Thyroid gland (tissue), 4 donors: ENCODE measurements around the gene HAAO. TPM values are rescaled to one million over a fixed set of nuclear protein-coding genes. Genes with fewer than 3 reads are reported as not detected.

Source experiments
- DNase-seq, 2 donors: peaks; one replicate each; pipeline ENCODE4 v3.0.0-alpha.2; 2019
- H3K27ac ChIP-seq, 3 donors: fragments of 200-600 bp; sonication (generic); 1 replicate in 2 of 3; 2 replicates in 1 of 3; pipeline ENCODE4 v1.5.1; 2016 to 2019; ENCODE audit warnings: mild to moderate bottlenecking in 1 of 3, moderate library complexity in 1 of 3
- H3K27me3 ChIP-seq: fragments of 200-600 bp; sonication (generic); one replicate; pipeline ENCODE4 v1.5.1; 2019
- H3K36me3 ChIP-seq, 2 donors: fragments of 200-600 bp; sonication (generic); one replicate each; pipeline ENCODE4 v1.5.1; 2016 to 2019
- H3K4me1 ChIP-seq, 2 donors: fragments of 200-600 bp; sonication (generic); one replicate each; pipeline ENCODE4 v1.5.1; 2017 to 2019
- H3K4me3 ChIP-seq, 3 donors: fragments of 200-600 bp; sonication (generic); replicated peaks in 1 of 3; 1 replicate in 2 of 3; 2 replicates in 1 of 3; pipeline ENCODE4 v1.5.1; 2016; ENCODE audit warnings: mild to moderate bottlenecking in 1 of 3
- H3K9me3 ChIP-seq: fragments of 200-600 bp; sonication (generic); one replicate; pipeline ENCODE4 v1.5.1; 2017
- POLR2A ChIP-seq, 2 donors: fragments of 450-650 bp; IDR thresholded peaks; one replicate each; pipeline ENCODE4 v1.6.1; 2017; ENCODE audit warnings: antibody characterized with exemption in 2 of 2, mild to moderate bottlenecking in 2 of 2, moderate library complexity in 1 of 2
- WGBS, 2 donors: methylation state at CpG; one replicate each; pipeline ENCODE4 v1.1.5; 2017; 5-methylcytosine and 5-hydroxymethylcytosine counted together
- intact Hi-C: fragments of 100-400 bp; cut with DNase I; formaldehyde crosslinking; loops from one replicate; pipeline ENCODE4 v1.15.1; 2023
- total RNA-seq, 4 donors: library from RNA; depleted of rRNA; stranded (reverse); fragments of >200 nt; gene quantifications; one replicate each; pipeline ENCODE4 v1.2.3, GENCODE V29; 2016
- TF ChIP-seq, protein P1 (sequence below), 6 experiments: fragments of 200-600 bp in 3 of 6; fragments of 450-650 bp in 3 of 6; sonication (generic) in 3 of 6; IDR thresholded peaks; one replicate each; pipeline ENCODE4 v1.5.1; 2016 to 2019; ENCODE audit warnings: antibody characterized with exemption in 6 of 6, mild to moderate bottlenecking in 2 of 6, inconsistent platforms in 1 of 6, moderate library complexity in 1 of 6

Gene HAAO
- total RNA-seq, 4 donors from 2014 or later = 2.2 to 6.8 (median 3.9) TPM

DNA sequence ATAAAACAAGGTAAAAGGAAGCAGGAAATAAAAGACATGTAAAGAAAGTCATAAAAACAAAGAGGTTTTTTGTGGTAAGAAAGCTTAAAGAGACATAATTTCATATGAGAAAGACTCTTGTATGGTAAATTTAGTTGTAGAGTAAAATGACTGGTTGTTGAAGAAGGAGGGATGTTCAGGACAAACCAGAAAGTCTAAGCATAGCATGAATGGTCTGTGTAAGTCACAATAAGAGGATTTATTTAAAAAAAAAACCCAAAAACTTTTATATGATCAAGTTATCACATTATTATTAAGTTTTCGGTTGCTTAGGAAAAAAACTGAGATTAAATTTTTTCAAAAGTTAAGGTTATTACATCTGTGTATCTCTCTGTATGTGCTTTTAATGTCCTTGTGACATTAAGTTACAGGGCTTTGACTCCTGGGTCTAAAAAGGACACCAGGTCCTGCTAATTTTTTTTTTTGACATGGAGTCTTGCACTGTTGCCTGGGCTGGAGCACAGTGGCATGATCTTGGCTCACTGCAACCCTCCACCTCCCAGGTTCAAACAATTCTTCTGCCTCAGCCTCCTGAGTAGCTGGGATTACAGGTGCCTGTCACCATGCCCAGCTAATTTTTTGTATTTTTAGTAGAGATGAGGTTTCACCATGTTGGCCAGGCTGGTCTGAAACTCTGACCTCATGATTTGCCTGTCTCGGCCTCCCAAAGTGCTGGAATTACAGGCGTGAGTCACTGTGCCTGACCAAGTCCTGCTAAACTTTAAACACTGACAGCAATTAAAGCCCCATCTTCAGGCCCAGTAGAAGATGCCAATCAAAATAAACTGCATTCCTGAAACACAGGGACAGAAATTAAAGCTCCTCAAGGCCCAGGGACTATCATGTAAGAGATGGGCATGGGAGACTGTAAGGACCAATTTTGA is 14.2 kb downstream of the HAAO start:
- TF ChIP-seq POLR2A (IDR thresholded peaks at IDR 0.05) = no peak
- no peaks in the 10 kb centered on the region for H3K36me3 ChIP-seq
- no peak for DNase-seq
- H3K27ac ChIP-seq = no peak overlapping the region
- H3K4me1 ChIP-seq = peaks cover 0 to 3% of the 10 kb centered on the region in 2 donors
- no peaks in the 10 kb centered on the region for H3K9me3 ChIP-seq
- H3K4me3 ChIP-seq = no peak overlapping the region
- intact Hi-C loops = no loop called here
- 89 to 99% methylated on average over 3 of the region's 3 CpGs for WGBS, 2 donors
- H3K27me3 ChIP-seq = no peaks in the 10 kb centered on the region

DNA sequence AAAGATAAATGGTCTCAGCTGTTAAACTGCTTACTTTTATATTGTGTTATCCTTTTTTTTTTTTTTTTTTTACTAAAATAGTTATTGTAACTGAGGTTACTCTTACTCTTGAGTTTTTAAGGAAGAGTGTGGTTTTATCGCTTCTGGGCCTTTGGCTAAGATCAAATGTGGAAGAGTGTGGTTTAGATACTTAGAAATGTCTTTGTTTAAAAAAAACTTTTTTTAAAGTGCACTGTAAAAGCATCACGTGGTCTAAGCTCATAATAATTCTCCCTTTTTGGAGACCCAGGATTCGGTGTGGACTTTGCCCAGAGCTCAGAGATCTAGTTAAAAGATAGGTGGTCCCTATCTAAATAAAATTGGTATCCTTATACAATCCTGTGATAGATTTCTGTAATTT is 16.6 kb downstream of the HAAO start:
- no peaks in the 10 kb centered on the region for H3K9me3 ChIP-seq
- intact Hi-C loops = no loop called here
- no peak overlapping the region for H3K27ac ChIP-seq
- peaks cover 0 to 3% of the 10 kb centered on the region in 2 donors for H3K4me1 ChIP-seq
- no peak for TF ChIP-seq POLR2A (IDR thresholded peaks at IDR 0.05)
- TF ChIP-seq, protein P1, sequence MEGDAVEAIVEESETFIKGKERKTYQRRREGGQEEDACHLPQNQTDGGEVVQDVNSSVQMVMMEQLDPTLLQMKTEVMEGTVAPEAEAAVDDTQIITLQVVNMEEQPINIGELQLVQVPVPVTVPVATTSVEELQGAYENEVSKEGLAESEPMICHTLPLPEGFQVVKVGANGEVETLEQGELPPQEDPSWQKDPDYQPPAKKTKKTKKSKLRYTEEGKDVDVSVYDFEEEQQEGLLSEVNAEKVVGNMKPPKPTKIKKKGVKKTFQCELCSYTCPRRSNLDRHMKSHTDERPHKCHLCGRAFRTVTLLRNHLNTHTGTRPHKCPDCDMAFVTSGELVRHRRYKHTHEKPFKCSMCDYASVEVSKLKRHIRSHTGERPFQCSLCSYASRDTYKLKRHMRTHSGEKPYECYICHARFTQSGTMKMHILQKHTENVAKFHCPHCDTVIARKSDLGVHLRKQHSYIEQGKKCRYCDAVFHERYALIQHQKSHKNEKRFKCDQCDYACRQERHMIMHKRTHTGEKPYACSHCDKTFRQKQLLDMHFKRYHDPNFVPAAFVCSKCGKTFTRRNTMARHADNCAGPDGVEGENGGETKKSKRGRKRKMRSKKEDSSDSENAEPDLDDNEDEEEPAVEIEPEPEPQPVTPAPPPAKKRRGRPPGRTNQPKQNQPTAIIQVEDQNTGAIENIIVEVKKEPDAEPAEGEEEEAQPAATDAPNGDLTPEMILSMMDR (IDR thresholded peaks at IDR 0.05) = no peak
- H3K4me3 ChIP-seq = no peak overlapping the region
- H3K27me3 ChIP-seq = no peaks in the 10 kb centered on the region
- whole genome bisulfite sequencing, 2 donors = 76 to 81% methylated on average over 3 of the region's 3 CpGs
- H3K36me3 ChIP-seq = no peaks in the 10 kb centered on the region
- DNase-seq = no peak

GRCh38 chr2:42775186-42775585 is 17.2 kb downstream of the HAAO start:
- DNase-seq = no peak
- Histone ChIP-seq H3K4me1 (peaks cover 0 to 3% of the 10 kb centered on the region in 2 donors), H3K27me3 (no peaks in the 10 kb centered on the region), H3K9me3 (no peaks in the 10 kb centered on the region), H3K27ac (no peak overlapping the region), H3K4me3 (no peak overlapping the region), H3K36me3 (no peaks in the 10 kb centered on the region)
- WGBS, 2 donors = 66 to 69% methylated on average over 2 of the region's 2 CpGs
- intact Hi-C loops = no loop called here
- no peak for TF ChIP-seq POLR2A (IDR thresholded peaks at IDR 0.05)
- TF ChIP-seq, protein P1 (IDR thresholded peaks at IDR 0.05) = no peak

DNA sequence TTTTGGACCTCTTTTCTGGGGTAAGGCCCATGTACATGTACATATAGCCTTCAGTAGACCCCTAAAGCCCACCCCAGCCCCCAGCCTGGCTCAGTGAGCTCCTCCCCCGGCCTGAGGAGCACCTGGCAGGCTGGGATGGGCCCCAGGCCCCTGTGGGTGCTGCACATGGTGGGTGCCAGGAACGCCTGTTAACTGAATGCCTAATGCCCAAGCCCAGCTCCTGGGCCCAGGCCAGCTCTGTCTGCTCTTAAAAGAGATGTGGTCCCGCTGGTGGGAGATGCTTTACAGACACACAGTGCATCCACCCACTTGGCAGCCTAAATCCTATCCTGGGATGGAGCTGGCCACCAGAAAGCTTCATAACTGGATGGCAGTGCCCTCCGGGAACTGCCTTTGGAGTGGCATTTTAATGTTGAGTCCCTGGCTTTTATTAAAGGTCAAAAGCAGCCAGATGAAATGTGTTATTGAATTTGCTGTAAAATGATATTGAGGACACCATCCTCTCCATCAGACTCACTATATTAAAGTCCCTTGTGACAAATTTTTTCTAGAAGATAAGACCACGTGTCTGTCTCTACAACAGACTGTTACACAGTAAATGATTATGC is 20.7 kb downstream of the HAAO start:
- H3K4me3 ChIP-seq = no peak overlapping the region
- intact Hi-C loops = no loop called here
- H3K27me3 ChIP-seq = no peaks in the 10 kb centered on the region
- H3K27ac ChIP-seq = no peak overlapping the region
- TF ChIP-seq POLR2A (IDR thresholded peaks at IDR 0.05) = no peak
- TF ChIP-seq, protein P1 (IDR thresholded peaks at IDR 0.05) = no peak
- no peaks in the 10 kb centered on the region for H3K9me3 ChIP-seq
- no peak for DNase-seq
- H3K4me1 ChIP-seq = peaks cover 0 to 3% of the 10 kb centered on the region in 2 donors
- no peaks in the 10 kb centered on the region for H3K36me3 ChIP-seq
- 86 to 93% methylated on average over 3 to 5 of the region's 5 CpGs for WGBS, 2 donors

GRCh38 chr2:42770288-42771131 is 21.9 kb downstream of the HAAO start:
- WGBS, 2 donors = 66 to 74% methylated on average over 13 to 17 of the region's 19 CpGs
- peak; percentile 35 to 46 for DNase-seq
- H3K4me3 ChIP-seq = no peak overlapping the region
- no peaks in the 10 kb centered on the region for H3K9me3 ChIP-seq
- H3K27me3 ChIP-seq = no peaks in the 10 kb centered on the region
- TF ChIP-seq, protein P1 (IDR thresholded peaks at IDR 0.05) = peak in 4 of 6 experiments; percentile 8 to 57 (median 36)
- TF ChIP-seq POLR2A (IDR thresholded peaks at IDR 0.05) = no peak
- intact Hi-C loops = no loop called here
- H3K27ac ChIP-seq = no peak overlapping the region
- no peaks in the 10 kb centered on the region for H3K36me3 ChIP-seq
- peaks cover 0 to under 1% of the 10 kb centered on the region in 2 donors for H3K4me1 ChIP-seq
